Stimulated activated CD8-positive, alpha-beta memory T cell treated with anti-CD3 and anti-CD28 coated beads, Interleukin-15, amount 100 ng/mL, for 24 hours (primary cell): ENCODE results near the gene CALCA.

Experiments used
- DNase-seq: peaks from one replicate; pipeline ENCODE4 v3.0.0-alpha.2; 2020; ENCODE audit warnings: low read depth

Gene CALCA

DNA sequence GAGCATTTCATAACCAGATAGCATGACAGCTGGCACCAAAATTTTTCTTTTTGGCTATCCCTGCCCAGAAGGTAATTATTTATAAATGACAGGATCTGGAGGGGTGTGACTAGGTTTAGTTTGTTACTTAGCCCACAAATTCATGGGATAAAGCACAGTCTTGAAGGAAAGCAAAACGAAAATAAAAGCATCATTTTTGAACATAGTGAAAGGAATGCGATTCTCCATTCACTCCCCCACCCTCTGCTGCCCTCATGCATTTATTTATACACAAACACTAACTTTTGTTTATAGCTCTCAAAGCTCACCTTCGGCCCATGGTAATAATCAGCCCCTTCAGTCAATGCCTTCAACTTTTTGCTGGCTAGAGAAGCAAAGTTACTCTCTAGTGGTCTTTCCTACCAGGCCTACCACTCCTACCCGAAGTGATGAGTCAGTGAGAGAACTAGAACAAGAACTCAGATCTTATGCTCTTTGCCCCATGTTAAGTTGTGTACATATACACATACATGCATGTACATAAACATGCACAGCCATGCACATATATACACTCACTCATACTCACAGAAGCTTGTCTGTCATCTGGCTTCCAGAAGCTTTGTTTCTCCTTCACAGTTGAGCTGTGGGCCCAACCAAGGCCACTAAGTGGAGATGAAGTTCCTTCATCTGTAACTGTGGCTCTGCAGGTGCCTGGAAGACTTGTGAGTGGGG is 22.6 kb downstream of the CALCA start:
- DNase-seq = no peak

DNA sequence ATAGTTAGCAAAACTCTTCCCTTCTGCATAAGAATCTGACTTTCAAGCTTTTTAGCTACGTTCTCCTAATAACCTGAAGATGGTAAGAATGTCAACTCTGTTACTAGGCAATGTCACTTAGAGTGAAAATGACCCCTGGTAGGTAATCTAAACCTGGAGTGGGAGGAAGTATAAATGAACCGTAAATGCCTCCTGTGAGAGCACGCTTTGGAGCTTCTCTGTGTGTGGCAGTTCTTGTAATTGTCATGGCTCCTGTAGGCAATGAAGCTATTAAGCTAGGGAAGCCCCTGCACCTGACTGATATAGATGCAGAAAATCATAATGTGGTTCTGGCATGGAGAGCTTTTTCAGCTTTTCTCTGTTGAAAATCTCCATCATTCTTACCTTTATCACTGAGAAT is 29.4 kb downstream of the CALCA start:
- DNase-seq = no peak

DNA sequence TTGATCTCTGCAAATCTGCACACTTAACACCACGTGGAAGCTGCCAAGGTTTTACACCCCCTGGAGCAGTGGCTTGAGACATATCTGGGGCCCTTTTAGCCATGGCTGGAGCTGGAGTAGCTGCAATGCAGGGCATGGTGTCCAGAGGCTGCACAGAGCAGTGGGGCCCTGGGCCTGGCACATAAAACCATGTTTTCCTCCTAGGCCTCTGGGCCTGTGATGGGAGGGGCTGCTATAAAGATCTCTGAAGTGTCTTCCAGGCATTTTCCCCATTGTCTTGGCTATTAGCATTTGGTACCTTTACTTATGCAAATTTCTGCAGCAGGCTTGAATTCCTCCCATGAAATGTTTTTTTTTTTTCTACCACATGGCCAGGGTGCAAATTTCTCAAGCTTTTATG is 33.2 kb downstream of the CALCA start:
- no peak for DNase-seq

DNA sequence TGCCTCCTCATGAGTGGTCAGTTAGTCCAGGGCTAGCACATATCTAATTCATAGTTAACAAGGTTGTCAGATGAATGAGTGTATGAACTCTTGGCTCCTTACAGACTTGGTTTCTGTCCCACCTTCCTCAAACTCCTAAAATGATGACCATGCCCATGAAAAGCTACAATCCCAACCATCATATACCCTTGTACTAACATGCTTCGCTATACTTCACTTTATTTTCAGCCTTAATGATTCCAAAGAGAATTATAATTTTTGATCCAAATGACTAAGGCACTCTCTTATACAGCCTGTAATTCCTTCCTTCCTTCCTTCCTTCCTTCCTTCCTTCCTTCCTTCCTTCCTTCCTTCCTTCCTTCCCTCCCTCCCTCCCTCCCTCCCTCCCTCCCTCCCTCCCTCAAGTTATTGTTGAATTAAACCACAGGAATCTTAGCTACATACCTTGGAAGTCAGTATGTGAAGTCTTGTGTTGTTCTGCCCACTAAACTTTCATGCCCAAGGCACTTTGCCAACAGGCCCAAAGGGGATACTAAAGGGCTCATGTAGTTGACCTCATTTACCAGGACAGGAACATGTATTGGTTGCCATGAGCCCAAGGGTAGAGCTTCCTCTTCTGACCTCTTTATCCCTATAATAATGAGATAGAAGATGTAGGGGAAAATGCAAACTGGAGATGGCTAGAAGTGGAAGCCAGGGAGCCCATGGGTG is 37.4 kb downstream of the CALCA start:
- DNase-seq = no peak

DNA sequence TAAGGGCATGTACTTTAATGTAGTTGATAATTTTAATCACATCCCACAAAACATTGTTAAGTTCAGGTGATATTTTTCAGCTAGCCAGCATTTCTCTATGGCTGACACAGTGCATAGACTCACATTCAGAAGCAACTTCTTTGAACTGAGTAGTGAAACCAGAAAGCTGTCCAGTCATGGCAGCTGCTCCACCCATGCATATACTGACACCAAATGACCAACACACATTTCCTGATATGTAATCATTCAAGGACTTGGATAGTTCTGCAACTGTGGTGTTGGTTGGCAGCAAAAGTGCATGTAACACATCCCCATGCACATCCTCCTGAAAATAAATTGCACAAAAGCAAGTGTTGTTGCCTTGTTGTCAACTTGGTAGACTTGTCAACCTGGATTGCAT is 39.7 kb downstream of the CALCA start:
- DNase-seq = no peak

DNA sequence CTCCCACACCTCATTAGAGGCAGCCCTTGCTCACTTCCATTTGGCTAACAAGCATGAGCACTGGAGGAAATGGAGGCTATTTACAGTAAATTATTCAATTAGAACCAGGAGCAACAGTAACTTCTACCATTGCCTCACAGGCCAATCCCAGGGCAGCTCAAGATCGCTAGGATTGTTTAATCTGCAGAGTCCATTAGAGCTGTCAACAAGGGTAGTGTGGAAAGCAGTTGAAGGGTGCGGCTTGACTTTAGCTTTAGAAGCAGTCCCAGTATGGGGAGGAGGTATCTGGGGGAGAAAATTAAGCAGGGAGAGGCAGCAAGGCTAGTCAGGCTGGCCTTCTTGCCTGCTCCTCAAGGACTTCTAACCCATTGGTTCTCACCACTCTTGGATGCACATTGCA is 41.8 kb downstream of the CALCA start:
- no peak for DNase-seq

DNA sequence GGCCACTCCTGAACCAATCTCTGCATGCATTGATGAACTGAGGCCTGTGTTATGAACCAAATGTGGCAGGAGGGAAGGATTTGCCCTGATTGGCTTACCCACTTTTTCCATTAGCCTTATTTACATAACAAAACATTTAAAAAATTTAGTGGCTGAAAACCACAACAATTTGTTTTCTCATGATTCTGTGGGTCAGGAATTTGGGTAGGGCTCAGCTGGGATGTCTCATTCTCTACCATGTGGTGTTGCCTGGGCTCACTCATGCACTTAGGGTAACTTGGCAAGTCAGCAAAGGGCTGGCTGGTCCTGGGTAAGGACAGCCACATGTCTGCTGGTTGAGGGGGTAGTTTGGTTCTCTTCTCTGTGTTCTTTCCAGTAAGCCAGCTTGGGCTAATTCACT is 45.0 kb downstream of the CALCA start:
- DNase-seq = no peak

DNA sequence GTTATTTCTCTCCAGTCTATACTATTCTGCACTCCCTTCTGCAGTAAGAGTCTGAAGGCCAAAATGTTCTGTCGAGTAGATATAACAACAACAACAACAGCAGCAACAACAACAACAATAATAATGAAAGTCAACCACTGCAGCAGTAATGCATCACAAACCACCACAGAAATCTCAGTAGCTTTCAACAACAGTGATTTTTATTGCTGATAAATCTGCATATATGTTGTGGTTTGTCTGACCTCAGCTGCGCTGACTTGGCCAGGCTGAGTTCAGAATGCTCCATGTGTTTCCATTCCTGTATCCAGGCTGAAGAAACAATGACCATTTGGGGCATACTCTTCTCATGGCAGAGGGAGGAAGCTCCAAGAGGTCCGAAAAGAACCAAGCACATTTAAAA is 47.8 kb downstream of the CALCA start:
- no peak for DNase-seq
